M059J (cell line): Measurements from ENCODE around the gene HDAC7. TPM values are rescaled to one million over a fixed set of nuclear protein-coding genes. Genes with fewer than 3 reads are reported as not detected.

Source experiments
- total RNA-seq: library from RNA; depleted of rRNA; stranded (reverse); fragments of >200 nt; shearing (Covaris generic); gene quantifications from 2 replicates; pipeline ENCODE4 v1.2.3, GENCODE V29; 2014; rRNA removed

HDAC7 gene
- total RNA-seq, 1 experiment from 2014 or later = 26.1 TPM

Other genes starting within 250 kb of the HDAC7 start
- gene RPAP3, start 113.9 kb downstream of the HDAC7 start, total RNA-seq = 26.0 and 40.3 TPM in 2 replicates
- gene ENDOU, start 94.4 kb downstream of the HDAC7 start, total RNA-seq = not detected in 2 replicates
- 1.2 and 2.6 TPM in 2 replicates for gene RAPGEF3, start 61.0 kb downstream of the HDAC7 start, total RNA-seq
- 12.8 and 12.9 TPM in 2 replicates for gene SLC48A1, start 46.7 kb downstream of the HDAC7 start, total RNA-seq
- 5.1 and 9.3 TPM in 2 replicates for gene VDR, start 85.1 kb upstream of the HDAC7 start, total RNA-seq
- 282 and 530 TPM in 2 replicates for gene TMEM106C, start 143.7 kb upstream of the HDAC7 start, total RNA-seq
- gene COL2A1, start 184.6 kb upstream of the HDAC7 start, total RNA-seq = 0.25 TPM in 1 of 2 replicates, not detected in the other